ENCODE data around the gene DCPS.

GRCh38 chr11:126281666-126282175 is 22.1 kb upstream of the DCPS start:
- TF ChIP-seq CTCF (conservative IDR thresholded peaks at IDR 0.05) (no peak), EZH2 (IDR thresholded peaks at IDR 0.05; ENCODE audit: low read depth) (no peak)
